ENCODE results near the gene MRGPRD.
"Not testable (repeated sequence)": the region's sequence is repeated elsewhere in the genome, so short reads cannot be mapped to it uniquely, and the experiment has no call there.

MRGPRD gene

GRCh38 chr11:68994894-68995285 lies 14.1 kb upstream of the MRGPRD start:
- in situ Hi-C loops (cut with HindIII; ENCODE audit: low sequenced_read_pairs) = loop anchor here (5.0 to 10.0 kb wide), 2 partner anchors 37 to 90 kb away; partner anchors contain the start of genes IGHMBP2 and MRPL21

- in situ Hi-C loops (cut with HindIII; ENCODE audit: low sequenced_read_pairs) = loop anchor here (10.0 kb wide), 1 partner anchor 90 kb away; the partner anchor contains the start of genes IGHMBP2 and MRPL21
Measured at GRCh38 chr11:68994161-68994893, 13.5 kb upstream of the MRGPRD start.

- in situ Hi-C loops (cut with HindIII; ENCODE audit: low sequenced_read_pairs) = loop anchor here (10.0 kb wide), 1 partner anchor 89 kb away; the partner anchor contains the start of genes IGHMBP2 and MRPL21
Measured at GRCh38 chr11:68993546-68993945, 12.8 kb upstream of the MRGPRD start.

- in situ Hi-C loops (cut with HindIII; ENCODE audit: low sequenced_read_pairs) = loop anchor here (10.0 kb wide), 1 partner anchor 88 kb away; the partner anchor contains the start of genes IGHMBP2 and MRPL21
Measured at GRCh38 chr11:68992743-68993255, 12.0 kb upstream of the MRGPRD start.

GRCh38 chr11:68990995-68991780 lies 10.4 kb upstream of the MRGPRD start:
- in situ Hi-C loops (cut with HindIII; ENCODE audit: low sequenced_read_pairs) = loop anchor here (10.0 kb wide), 1 partner anchor 86 kb away; the partner anchor contains the start of genes IGHMBP2 and MRPL21

GRCh38 chr11:68989936-68990606 lies 9.3 kb upstream of the MRGPRD start:
- in situ Hi-C loops (cut with HindIII; ENCODE audit: low sequenced_read_pairs) = loop anchor here (10.0 kb wide), 1 partner anchor 85 kb away; the partner anchor contains the start of genes IGHMBP2 and MRPL21

GRCh38 chr11:68988491-68988890 lies 7.7 kb upstream of the MRGPRD start:
- in situ Hi-C loops (cut with HindIII; ENCODE audit: low sequenced_read_pairs) = no loop called here

- in situ Hi-C loops (cut with HindIII; ENCODE audit: low sequenced_read_pairs) = no loop called here
Measured at GRCh38 chr11:68987211-68987610, 6.4 kb upstream of the MRGPRD start.

- in situ Hi-C loops (cut with HindIII; ENCODE audit: low sequenced_read_pairs) = no loop called here
Measured at GRCh38 chr11:68983801-68984200, 3.0 kb upstream of the MRGPRD start.

- in situ Hi-C loops (cut with HindIII; ENCODE audit: low sequenced_read_pairs) = no loop called here
Measured at GRCh38 chr11:68982134-68982533, 1.3 kb upstream of the MRGPRD start.

- in situ Hi-C loops (cut with HindIII; ENCODE audit: low sequenced_read_pairs) = no loop called here
Measured at GRCh38 chr11:68979931-68980775, 633 bp downstream of the MRGPRD start.

GRCh38 chr11:68978931-68979594 lies 1.7 kb downstream of the MRGPRD start:
- in situ Hi-C loops (cut with HindIII; ENCODE audit: low sequenced_read_pairs) = no loop called here

- in situ Hi-C loops (cut with HindIII; ENCODE audit: low sequenced_read_pairs) = no loop called here
Measured at GRCh38 chr11:68978626-68978930, 2.2 kb downstream of the MRGPRD start.

GRCh38 chr11:68977781-68978625 lies 2.8 kb downstream of the MRGPRD start:
- in situ Hi-C loops (cut with HindIII; ENCODE audit: low sequenced_read_pairs) = no loop called here

- in situ Hi-C loops (cut with HindIII; ENCODE audit: low sequenced_read_pairs) = no loop called here
Measured at GRCh38 chr11:68976563-68976962, 4.2 kb downstream of the MRGPRD start.

GRCh38 chr11:68976095-68976494 lies 4.7 kb downstream of the MRGPRD start:
- in situ Hi-C loops (cut with HindIII; ENCODE audit: low sequenced_read_pairs) = no loop called here

- in situ Hi-C loops (cut with HindIII; ENCODE audit: low sequenced_read_pairs) = no loop called here
Measured at GRCh38 chr11:68974421-68975194, 6.2 kb downstream of the MRGPRD start.

GRCh38 chr11:68973706-68974105 lies 7.1 kb downstream of the MRGPRD start:
- in situ Hi-C loops (cut with HindIII; ENCODE audit: low sequenced_read_pairs) = not testable (repeated sequence)

Measured in endothelial cell of hepatic sinusoid (primary cell).